ENCODE results near the gene KRTAP1-1. TPM values are rescaled to one million over a fixed set of nuclear protein-coding genes. Genes with fewer than 3 reads are reported as not detected.

Gene KRTAP1-1
- total RNA-seq, 2 donors from 2014 or later, result not detected

DNA sequence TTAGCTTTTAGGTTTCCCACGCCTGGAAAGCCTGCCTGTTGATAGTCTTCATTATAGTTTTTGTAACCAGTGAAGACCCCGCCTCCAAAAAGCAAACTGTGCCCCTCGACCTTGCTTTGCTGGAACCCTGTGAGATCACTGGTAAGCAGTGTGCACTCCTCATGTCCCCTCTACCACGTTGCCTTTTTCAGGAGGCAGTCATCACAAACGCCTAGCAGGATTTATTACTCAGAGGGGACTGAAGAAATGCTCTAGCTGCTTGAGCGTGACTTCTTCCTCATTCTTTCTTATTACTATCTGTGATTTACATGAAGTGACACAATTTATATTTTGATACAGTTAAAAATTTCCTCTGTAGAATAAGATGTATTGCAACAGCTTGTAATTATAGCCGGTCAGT, 25.8 kb downstream of the KRTAP1-1 start:
- intact Hi-C loops (cut with DNase I), result no loop called here
- Histone ChIP-seq H3K4me1 (no peaks in the 10 kb centered on the region), H3K9me3 (no peaks in the 10 kb centered on the region), H3K27me3 (no peaks in the 10 kb centered on the region), H3K36me3 (no peaks in the 10 kb centered on the region), H3K4me3 (no peak overlapping the region), H3K9ac (ENCODE audit: low read depth in 2 of 2, low read length in 2 of 2) (no peak overlapping the region), H3K27ac (no peak overlapping the region)
- no peak for TF ChIP-seq CTCF (IDR thresholded peaks at IDR 0.05)
- no peak for DNase-seq

- no peak overlapping the region for H3K4me3 ChIP-seq
- no peaks in the 10 kb centered on the region for H3K36me3 ChIP-seq
- intact Hi-C loops (cut with DNase I), result no loop called here
- no peak overlapping the region for H3K9ac ChIP-seq (ENCODE audit: low read depth in 2 of 2, low read length in 2 of 2)
- TF ChIP-seq CTCF (IDR thresholded peaks at IDR 0.05), result no peak
- no peak overlapping the region for H3K27ac ChIP-seq
- H3K27me3 ChIP-seq, result no peaks in the 10 kb centered on the region
- H3K4me1 ChIP-seq, result no peaks in the 10 kb centered on the region
- no peaks in the 10 kb centered on the region for H3K9me3 ChIP-seq
- DNase-seq, result no peak
Observed at GRCh38 chr17:41013606-41014005, 27.6 kb downstream of the KRTAP1-1 start.

DNA sequence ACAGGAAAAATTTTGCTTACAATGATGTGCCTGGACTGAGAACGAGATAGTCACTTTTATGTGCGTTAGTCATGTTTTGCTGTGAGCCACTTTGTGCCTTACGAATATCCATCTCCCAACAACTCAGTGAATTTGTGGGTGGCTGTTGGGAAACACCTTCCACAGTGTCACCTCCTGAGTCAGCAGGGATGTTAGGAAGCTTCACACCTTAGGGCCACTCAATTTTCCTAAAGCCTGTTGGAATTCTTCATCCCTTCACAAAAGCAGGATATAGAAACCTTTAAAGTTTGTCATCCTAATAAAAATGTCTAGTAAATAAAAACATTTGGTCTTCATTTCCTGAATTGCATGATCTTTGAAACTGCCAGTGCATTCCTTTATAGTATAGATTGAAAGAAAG, 28.1 kb downstream of the KRTAP1-1 start:
- Histone ChIP-seq H3K36me3 (no peaks in the 10 kb centered on the region), H3K4me1 (no peaks in the 10 kb centered on the region), H3K9ac (ENCODE audit: low read depth in 2 of 2, low read length in 2 of 2) (no peak overlapping the region), H3K27ac (no peak overlapping the region), H3K9me3 (no peaks in the 10 kb centered on the region), H3K27me3 (no peaks in the 10 kb centered on the region), H3K4me3 (no peak overlapping the region)
- intact Hi-C loops (cut with DNase I), result no loop called here
- DNase-seq, result no peak
- no peak for TF ChIP-seq CTCF (IDR thresholded peaks at IDR 0.05)

- intact Hi-C loops (cut with DNase I), result no loop called here
- DNase-seq, result no peak
- H3K9me3 ChIP-seq, result no peaks in the 10 kb centered on the region
Observed at GRCh38 chr17:41012326-41013120, 28.7 kb downstream of the KRTAP1-1 start.

GRCh38 chr17:41010441-41010840, 30.8 kb downstream of the KRTAP1-1 start:
- Histone ChIP-seq H3K4me1 (no peaks in the 10 kb centered on the region), H3K36me3 (no peaks in the 10 kb centered on the region), H3K9me3 (no peaks in the 10 kb centered on the region), H3K27me3 (no peaks in the 10 kb centered on the region), H3K4me3 (no peak overlapping the region), H3K9ac (ENCODE audit: low read depth in 2 of 2, low read length in 2 of 2) (no peak overlapping the region), H3K27ac (no peak overlapping the region)
- intact Hi-C loops (cut with DNase I), result no loop called here
- DNase-seq, result no peak
- no peak for TF ChIP-seq CTCF (IDR thresholded peaks at IDR 0.05)

More at GRCh38 chr17:41012326-41013120, 28.7 kb downstream of the KRTAP1-1 start:
- Histone ChIP-seq H3K27me3 (no peaks in the 10 kb centered on the region), H3K9ac (ENCODE audit: low read depth in 2 of 2, low read length in 2 of 2) (no peak overlapping the region), H3K4me3 (no peak overlapping the region), H3K36me3 (no peaks in the 10 kb centered on the region), H3K4me1 (no peaks in the 10 kb centered on the region), H3K27ac (no peak overlapping the region)
- TF ChIP-seq CTCF (IDR thresholded peaks at IDR 0.05), result no peak

Data from colonic mucosa (tissue), 4 donors.